Activated CD4-positive, CD25-positive, alpha-beta regulatory T cell treated with anti-CD3 and anti-CD28 coated beads, Interleukin-2, amount 50 U/mL, for 72 hours (primary cell): ENCODE data around the gene CLUH.

Experiments used
- DNase-seq: peaks from one replicate; pipeline ENCODE4 v3.0.0; 2021

Gene CLUH, protein sequence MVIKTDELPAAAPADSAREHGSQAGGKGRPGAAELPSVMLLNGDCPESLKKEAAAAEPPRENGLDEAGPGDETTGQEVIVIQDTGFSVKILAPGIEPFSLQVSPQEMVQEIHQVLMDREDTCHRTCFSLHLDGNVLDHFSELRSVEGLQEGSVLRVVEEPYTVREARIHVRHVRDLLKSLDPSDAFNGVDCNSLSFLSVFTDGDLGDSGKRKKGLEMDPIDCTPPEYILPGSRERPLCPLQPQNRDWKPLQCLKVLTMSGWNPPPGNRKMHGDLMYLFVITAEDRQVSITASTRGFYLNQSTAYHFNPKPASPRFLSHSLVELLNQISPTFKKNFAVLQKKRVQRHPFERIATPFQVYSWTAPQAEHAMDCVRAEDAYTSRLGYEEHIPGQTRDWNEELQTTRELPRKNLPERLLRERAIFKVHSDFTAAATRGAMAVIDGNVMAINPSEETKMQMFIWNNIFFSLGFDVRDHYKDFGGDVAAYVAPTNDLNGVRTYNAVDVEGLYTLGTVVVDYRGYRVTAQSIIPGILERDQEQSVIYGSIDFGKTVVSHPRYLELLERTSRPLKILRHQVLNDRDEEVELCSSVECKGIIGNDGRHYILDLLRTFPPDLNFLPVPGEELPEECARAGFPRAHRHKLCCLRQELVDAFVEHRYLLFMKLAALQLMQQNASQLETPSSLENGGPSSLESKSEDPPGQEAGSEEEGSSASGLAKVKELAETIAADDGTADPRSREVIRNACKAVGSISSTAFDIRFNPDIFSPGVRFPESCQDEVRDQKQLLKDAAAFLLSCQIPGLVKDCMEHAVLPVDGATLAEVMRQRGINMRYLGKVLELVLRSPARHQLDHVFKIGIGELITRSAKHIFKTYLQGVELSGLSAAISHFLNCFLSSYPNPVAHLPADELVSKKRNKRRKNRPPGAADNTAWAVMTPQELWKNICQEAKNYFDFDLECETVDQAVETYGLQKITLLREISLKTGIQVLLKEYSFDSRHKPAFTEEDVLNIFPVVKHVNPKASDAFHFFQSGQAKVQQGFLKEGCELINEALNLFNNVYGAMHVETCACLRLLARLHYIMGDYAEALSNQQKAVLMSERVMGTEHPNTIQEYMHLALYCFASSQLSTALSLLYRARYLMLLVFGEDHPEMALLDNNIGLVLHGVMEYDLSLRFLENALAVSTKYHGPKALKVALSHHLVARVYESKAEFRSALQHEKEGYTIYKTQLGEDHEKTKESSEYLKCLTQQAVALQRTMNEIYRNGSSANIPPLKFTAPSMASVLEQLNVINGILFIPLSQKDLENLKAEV (N-terminal part only)

DNA sequence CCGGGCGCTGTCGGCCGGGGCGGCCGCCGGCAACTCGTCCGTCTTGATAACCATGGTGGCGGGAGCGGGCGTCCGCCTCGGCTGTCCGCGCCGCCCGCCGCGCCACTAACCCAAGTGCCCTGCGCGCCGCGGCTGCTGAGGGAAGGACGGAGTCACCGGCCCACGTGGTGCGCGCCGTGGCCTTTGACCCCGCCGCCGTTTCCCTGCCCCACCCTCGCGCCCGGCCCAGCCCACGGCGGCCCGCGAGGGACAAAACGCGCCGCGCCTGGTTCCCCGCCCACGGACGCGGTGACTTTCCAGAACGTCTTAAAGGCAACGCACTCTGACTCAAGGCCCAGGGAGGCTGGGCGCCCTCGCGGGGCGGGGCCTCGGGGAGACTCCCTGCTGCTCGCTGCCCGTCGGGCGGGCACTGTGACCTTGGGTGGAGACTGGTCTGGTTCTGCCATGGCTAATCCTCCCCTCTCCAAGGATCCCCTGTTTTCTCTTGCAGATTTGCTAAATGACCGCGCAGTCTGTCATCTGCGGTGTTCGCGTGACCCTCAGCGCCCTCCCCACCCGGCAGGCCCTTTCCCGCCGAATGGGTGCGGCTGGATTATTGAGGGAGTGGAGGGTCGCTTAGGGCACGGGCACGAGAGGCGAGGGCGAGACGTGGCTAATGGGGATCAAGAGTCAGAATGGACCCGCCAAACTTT lies at the start of gene CLUH:
Gene CLUH (minus strand): TSS at position 157 of the 692 bp plus-strand sequence. CDS start 103 bp downstream, at position 54.
- DNase-seq = peak; percentile 98

DNA sequence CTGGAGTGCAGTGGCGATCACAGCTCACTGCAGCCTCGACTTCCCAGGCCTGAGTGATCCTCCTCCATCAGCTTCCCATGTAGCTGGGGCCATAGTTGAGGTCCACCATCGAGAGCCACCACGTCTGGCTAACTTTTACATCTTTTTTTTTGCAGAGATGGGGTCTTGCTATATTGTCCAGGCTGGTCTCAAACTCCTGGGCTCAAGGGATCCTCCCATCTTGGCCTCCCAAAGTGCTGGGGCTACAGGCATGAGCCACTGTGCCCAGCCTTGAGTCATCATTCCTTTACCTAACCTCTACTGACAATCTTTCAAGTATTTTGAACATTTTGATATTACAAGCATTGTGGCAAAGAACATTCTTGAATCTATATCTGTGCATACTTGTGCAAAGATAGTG lies 47.3 kb upstream of the CLUH start:
- no peak for DNase-seq

DNA sequence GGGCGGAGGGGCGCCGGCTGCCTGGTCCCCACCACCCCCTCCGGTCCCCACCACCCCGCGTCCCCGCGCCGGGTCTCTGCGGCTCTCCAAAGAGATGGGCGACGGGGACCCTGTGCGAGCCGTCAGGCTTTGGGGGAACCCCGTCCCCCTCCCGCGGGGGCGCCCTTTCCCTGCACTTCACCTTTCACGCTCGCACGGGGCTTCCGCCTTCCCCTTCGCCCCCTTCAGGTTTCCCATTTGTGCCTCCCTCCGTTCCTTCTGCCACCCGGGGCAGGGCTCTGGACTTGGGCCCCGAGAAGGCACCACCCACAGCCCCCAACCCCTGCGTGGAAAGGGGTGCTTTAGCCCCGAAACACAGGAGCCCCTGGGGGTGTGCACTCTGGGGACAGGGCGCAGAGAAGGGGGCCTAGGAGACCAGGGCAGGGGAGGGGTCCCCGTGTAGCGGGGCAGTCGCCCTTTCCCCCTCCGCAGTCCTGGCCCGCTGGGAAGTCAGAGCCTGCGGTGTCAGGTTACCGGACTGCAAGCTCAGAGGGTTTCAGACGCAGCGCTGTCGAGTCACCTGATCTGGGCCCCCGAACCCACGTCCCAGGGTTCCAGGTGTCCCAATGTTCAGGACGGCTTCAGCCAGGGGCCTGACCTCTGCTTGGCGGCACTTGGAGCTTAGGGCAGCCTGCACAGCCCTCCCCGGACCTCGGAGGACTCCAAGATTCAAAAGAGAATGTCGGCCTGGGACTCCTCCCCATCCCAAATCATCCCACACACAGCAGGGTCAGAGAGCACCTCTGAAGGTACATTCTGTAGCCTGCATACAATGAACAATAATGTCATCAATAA lies 44.5 kb upstream of the CLUH start:
- no peak for DNase-seq

DNA sequence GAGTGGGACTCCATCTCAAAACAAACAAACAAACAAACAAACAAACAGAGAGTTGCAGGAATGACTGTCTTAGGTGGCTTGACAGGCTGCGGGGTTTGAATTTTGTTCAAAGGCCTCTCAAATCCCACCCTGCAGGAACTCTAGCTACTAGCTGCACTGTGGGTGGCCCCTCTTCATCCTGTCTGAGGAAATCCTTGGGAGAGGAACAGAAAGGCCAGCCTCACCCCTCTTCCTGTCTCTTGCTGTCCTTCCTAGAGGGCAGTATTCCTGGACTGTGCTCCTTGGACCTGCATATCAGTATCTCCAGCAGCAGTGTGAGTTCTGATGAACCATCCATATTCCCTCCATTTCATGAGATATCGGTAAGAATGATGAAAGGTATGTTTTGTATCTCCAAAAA lies 39.9 kb upstream of the CLUH start:
- DNase-seq = no peak

DNA sequence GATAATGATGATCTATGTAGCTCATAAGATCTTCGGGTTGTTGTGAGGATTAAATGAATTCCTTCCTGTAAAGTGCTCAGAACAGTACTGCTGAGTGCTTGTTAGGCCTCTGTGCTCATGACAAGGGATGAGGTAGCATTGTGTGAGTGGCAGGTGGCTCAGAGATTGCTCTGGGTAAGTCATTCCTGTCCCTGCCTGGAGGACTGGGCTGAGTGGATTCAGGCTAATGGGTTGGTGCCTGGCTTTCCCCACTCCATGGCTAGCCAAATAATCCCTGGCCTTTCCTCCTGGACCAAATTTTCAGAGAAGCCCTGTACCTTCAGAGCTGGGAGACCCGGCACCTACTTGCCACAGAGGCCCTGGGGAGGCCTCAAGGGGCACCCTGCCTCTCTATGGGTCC lies 39.2 kb upstream of the CLUH start:
- no peak for DNase-seq

DNA sequence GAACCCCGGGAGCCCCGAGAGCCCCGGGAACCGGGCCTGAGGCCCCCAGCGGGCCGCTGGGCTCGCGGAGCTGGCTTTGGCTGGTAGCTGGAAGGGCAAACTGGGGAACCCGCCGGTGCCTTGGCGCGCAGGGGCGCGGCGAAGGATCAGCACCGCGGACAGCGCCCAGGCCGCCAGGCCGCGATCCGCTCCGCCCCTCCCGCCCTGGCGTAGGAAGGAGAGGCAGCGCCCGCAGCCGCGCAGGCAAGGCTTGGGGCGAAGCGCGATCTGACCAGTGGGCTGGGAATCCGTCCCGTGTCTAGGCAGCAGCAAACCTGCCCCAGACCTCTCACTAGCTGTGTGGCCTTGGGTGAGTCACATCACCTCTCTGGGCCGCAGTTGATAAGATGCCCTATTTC lies 38.2 kb upstream of the CLUH start:
- DNase-seq = peak; percentile 79

DNA sequence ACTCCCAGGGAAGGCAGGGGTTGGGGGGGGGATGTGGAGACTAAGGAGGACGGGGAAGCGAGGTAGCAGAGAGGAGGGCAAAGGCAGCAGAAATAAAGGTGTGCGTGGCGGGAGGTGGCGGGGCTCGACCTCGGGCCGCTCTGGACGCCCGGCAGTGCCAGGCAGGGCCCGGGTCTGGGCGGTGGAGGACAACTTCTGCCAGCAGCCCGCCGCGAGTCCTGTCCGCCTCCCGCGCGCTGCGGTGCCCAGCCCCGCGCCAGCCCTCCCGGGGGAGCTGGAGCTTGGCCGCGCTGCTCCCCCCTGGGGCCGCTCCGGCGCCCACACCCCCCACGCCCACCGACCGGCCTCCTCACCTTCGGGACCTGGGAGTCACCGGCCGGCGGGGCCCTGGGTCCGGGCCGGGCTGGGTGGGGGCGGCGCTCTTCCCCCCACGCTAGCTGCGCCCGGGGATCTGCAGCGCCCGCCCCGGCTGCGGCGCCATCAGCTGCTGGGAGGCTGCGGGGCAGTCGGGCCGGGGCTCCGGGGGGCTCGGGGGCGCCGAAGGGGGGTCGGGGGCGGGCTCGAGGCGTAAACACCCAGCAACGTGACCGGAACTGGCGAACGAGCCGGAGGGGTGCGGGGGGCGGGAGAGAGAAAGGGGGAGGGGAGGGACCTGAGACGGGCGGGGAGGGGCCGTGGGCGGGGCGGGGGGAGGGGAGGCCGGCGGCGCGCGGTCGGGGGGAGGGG lies 37.7 kb upstream of the CLUH start, which contains the start of gene CCDC92B:
Gene CCDC92B (minus strand): TSS at position 595 of the 726 bp plus-strand sequence. CDS start 14,507 bp downstream, outside the sequence.
- no peak for DNase-seq

DNA sequence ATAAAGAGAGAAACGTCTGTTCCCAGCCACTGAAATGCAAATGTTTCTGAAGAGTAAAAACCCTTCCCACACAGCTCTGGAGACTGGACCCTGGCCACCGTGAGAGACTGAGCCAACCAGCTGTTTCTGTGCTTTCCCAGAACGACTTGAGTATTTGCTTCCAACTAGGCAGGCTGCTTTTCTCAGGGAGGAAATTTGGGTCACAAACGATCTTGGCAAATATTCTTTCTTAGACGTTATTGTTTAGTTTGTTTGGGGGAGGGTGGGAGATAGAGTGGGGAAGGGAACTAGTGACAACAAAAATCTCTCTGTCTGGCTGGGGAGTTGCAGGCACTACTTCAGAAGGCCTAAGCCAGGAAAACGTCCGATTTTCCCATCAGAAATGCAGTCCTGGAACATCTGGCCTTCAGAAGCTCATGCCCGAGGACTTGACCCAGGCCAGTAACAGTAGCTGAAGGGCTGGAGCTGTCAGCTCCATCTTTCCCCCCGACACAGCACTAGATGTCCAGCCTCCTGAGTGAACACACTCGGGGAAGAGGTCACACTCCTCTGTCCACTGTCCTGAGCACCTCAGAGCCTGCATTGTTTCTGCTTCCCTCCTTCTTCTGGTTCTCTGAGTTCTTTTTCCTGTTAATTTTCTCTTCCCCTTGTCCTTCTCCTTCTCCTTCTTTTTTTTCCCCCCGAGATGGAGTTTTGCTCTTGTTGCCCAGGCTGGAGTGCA lies 33.9 kb upstream of the CLUH start:
- no peak for DNase-seq

DNA sequence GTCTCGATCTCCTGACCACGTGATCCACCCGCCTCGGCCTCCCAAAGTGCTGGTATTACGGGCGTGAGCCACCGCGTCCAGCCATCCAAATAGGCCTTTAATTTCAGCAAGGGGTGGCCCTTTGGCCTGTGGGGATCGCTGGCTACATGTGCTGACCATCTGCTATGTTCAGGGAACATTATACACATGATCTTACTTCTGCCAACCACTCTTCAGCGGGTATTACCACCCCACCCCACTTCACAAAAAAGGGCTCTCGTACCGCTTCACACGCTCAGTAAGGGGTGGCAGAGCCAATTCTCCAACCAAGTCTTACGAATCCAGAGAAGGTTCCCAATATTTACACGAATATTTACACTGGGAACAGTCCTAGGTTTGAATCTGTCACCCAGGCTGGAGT lies 26.1 kb upstream of the CLUH start:
- no peak for DNase-seq

DNA sequence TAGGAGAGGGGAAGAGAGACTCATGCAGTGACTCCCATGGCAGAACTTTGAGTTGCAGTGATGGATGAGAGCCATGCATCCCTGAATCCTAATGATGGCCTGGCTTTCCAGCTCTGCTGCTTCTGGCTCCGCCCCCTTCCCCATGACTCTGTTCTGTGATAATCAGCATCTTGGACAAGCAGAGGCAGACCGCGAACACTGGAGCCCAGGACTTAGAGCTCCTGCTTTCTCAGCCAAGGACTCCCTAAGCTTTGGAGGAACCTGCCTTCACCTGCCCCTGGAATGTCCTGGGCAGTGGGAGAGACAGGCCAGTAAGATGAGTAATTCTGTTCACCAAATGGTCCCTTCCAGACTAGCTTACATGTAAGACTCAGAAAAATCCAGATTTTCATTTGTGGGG lies 25.4 kb upstream of the CLUH start:
- DNase-seq = no peak

DNA sequence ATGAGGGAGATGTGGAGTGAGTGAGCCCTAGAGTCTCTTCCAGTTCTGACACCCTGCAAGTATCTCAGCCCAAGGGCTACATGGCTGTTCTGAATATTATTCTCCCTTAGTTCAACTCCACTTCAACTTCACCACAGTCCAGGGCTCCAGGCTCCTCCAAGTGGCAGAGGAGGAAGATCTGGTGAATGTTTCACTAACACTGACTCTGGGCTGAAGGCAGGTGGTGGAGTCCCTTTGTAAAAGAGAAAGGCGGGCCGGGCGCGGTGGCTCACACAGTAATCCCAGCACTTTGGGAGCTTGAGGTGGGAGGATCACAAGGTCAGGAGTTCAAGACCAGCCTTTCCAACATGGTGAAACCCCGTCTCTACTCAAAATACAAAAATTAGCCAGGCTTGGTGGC lies 24.3 kb upstream of the CLUH start:
- no peak for DNase-seq

DNA sequence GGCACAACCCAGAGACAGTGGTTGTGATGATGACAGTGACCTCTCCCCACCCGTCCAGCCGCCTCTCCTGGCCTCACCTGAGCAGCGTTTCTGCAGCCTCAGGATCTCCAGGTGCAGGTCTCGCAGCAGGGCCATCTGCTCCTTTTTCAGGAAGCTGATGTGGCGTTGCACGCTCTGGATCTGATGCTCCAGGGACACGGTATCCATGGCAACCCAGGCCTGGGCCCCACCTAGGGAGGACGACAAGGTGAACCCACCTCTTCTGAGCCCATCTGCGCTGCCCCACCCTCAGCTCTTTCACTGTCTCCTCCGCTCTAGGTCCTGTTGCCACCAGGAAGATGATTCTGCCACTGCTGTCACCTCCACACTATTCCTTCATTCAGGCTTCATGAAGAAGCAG lies 23.4 kb upstream of the CLUH start:
- no peak for DNase-seq

DNA sequence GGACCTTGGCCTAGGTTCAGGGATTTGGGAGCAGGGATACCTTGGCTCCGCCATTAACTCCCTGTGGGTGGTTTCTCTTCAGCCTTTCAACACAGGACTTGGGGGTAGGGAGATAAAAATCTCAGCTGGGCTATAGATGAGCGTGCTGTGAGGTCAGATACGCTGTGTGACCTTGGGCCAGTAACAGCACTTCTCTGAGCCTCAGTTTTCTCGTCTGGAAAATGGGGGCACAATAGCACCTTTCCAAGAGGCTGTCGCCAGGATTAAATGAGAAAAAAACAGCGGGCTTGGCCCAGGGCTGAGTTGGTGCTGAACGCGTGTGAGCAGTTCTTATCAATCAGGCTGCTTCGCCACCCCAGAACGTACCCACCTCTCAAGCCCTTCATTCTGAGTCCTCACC lies 20.2 kb upstream of the CLUH start:
- no peak for DNase-seq

DNA sequence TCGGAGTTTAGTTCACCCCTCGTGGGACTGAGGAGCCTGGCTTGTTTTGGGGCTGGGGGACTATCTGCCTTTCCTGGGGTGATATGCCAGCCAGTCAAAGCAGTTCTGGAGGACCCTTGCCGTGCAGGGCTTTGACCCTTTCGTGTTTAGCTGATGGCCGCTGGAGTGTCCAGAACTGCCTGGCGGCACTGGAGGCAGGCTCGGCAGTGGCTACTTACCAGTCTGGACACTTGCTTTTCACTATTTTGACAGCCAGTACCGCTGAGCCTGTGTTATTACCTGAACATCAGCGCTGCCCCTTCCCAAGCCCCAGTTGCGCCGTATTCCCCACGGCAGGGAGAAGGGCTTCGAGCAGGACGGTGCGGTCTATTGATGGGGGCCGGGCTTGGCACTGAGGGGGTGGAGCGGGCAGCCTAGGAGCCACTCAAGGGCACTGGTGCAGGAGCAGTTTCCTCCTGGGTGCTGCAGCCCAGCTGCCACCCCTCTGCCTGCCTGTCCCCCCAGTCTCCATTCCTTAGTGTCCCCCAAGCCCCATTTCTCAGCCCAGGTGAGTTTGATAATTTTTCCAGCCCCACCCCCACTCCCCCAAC lies 19.3 kb upstream of the CLUH start:
- no peak for DNase-seq

DNA sequence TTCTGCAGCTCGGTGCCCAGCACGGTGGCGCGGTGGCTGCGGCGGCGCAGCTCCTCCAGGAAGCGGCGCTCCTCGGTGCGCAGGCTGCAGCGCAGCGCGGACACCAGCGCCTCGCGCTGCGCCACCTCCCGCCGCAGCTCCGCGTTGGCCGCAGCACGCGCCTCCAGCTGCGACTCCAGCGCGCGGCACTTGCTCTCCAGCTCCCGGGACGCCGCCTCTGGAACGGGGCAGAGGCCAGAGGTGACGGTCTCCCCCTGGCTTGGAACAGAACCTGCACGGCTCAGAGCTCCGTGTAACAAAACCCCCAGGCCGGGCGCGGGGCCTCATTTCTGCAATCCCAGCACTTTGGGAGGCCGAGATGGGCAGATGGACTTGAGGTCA lies 13.2 kb upstream of the CLUH start:
- no peak for DNase-seq

DNA sequence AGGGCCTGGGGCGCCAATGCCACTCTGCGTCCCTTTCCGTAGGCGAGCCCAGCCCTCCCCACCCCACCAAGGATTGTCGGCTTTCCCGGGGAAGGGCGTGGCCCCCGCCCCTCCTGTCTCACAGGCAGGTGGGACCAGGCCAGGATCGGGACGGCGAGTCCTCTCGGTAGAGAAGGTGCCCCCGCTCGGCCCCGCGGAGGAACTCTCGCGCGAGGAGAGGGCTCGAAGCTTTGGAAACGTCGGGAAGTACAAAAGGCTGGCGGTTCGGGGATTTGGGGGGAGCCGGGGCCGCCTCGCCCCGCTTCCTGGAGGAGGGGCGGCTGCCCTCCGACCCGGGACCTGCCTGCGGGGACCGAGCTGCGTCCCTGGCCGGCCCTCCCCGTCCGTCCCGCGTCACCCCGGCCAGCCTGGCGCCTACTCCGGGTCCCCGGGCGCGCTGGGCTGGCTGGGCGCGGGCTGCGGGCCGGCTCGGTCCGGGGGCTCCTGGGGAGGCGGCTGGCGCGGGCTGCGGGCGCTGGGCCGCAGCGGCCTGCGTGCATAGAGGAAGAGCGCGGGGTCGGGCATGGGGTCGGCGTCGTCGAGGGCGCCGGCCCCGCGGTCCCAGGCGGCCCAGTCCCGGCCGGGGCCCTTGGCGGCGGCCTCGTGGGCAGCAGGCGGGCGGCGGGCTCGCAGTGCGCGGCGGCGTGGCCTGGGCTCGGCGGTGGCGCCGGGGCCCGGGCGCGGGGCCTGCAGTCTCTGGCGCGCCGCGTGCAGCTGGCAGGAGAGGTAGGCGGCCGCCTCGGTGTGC lies 12.6 kb upstream of the CLUH start:
- DNase-seq = no peak

DNA sequence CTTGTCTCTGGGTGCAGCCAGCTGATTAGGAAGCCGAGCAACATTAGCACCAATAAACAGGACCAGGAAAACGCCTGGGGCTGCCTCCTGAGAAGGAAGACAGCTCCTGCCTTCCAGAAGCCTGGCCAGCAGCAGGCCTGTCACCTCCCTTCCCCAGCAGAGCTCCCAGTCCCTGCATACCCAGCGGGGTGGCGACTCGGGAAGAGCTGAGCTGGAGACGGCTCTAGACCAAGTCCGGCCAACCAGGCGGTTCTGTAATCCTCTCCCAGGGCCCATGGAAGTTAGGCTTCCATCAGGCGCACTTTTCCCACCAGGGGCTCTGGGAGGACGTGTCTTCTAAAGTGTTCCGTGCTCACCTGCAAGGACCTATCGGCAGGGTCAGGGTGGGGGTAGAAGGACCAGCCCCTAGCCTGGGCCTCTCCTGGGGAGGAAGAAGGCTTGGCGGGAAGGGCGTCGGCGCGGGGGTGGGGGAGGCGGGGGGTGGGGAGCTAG lies 12.0 kb upstream of the CLUH start:
- DNase-seq = no peak

DNA sequence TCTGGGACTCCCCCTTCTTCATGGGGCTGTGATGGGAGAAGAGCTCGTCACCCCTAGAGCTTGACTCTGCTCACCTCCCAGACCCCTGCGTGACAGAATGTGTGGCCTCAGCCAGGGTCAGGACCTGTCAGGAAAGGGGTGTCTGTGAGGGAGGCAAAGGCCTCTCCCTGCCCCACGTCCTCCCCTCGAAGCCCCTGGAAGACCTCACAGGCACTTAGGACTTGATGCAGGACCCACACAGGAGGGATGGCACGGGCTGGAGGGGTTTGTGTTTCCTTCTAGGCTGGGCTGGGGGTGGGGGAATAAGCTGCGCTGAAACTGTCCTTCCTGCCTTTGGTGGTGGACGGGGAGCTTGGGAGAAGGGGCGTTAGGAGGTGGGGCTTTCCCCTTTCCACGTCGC lies 11.0 kb upstream of the CLUH start:
- DNase-seq = no peak

DNA sequence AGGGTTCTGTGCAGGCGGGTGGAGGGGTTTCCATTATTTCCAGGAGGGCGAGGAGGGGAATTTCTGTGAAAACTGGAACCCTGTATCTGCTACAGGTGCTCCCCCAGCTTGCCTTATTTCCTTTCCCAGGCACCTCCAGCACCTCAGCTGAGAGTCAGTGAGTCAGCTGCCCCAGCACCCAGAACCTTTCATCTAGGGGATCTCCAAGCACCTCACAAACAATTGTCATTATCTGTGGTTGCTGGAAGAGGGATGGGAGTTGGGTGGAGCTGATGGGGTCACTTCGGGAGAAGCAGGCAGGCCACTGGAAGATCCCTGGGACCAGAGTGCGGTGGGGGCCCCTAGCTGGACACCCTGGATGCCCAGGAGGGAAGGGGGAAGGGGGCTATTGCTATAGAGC lies 10.0 kb upstream of the CLUH start:
- no peak for DNase-seq
